GM18502 (cell line): Measurements from ENCODE around the gene SMYD1.

ENCODE experiments used
- ATAC-seq: cut with Tn5 transposase; IDR thresholded peaks from one replicate; pipeline ENCODE4 v1.9.1; 2021; ENCODE audit warnings: mild to moderate bottlenecking; ENCODE audit not compliant: unreplicated experiment, poor library complexity

The SMYD1 gene

GRCh38 chr2:88137833-88138232 is 70.2 kb downstream of the SMYD1 start:
- no peak for ATAC-seq

- no peak for ATAC-seq
Observed at GRCh38 chr2:88139203-88139702, 71.6 kb downstream of the SMYD1 start.

GRCh38 chr2:88139804-88140203 is 72.2 kb downstream of the SMYD1 start:
- no peak for ATAC-seq

DNA sequence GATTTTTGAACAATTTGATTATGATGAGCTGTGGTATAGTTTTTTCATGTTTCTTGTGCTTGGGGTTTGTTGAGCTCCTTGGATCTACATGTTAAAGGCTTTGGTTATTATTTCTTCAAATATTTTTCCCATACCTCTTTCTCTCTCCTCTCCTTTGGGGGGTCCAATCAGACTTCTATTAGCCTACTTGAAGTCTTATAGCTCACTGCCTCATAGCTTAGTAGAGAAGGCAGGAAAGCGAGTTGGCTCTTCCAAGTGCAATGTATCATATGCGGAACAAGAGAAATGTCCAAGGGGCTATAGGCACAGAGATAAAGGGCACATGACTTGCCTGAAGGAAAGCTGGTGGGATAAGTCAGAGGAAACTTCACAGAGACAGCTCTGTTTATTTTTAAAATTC is 74.3 kb downstream of the SMYD1 start:
- no peak for ATAC-seq

- no peak for ATAC-seq
Observed at GRCh38 chr2:88144271-88144670, 76.6 kb downstream of the SMYD1 start.

DNA sequence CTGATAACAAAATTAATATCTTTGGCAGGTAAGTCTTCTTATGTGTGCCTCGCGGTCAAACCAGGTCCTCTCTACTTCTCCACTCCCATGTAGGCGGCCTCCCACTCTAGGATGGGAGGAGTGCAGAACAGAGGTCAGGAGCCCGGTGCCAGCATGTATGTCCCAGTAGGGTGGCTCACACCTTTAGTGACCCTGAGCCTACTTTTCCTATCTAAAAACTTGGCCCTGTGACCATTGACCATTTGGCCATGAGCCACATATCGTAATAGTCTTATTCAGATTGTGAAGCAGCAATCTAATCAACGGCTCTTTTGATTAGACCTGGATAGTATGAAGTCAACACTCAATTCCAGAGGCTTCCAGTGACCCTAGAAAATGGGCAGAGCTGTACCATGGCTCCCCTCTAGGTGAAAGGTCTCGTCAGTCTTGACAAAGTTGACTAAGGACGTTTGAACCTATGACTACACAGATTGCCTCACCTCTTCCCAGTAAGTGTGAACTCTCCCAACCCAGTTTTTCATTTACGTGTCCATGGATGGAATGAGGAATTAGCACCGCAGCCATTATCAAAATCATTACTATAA is 77.4 kb downstream of the SMYD1 start:
- no peak for ATAC-seq

DNA sequence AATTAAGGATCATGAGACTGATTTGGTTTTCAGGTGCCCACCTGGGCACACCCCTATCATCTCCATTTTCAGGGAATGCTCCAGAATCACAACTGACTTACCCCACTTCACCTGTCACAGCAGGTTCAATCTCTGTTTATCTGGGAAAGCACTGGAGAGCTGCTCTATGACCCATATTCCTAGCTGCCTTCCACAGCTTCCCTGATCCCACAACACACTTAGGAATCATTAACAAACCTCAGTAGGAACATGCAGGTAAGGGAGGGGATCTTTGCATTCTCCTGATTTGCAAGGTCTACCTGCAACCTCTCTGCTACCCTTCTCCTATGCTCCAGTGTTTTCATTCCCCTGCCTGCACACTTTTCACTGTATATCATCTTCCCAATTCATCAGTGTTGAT is 79.0 kb downstream of the SMYD1 start:
- no peak for ATAC-seq

DNA sequence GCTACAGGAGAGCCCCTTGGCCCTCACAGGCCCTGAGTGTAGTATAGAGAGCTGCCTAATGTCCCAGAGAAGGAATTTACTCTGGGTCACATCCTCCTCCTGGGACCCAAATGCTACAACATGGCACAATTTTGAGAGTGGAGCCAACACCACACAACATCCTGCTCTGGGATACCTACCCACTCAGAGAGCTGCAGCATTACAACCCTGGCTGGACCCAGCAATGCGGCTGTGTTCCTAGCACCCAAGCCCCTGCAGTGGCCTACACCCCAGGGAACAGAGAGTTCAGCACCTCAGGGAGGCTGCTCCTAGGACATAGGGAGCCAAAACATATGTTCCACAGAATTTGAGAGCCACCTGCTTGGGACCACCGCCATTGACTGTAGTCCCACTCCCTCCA is 79.5 kb downstream of the SMYD1 start:
- ATAC-seq = no peak

GRCh38 chr2:88148929-88149438 is 81.4 kb downstream of the SMYD1 start:
- ATAC-seq = no peak

DNA sequence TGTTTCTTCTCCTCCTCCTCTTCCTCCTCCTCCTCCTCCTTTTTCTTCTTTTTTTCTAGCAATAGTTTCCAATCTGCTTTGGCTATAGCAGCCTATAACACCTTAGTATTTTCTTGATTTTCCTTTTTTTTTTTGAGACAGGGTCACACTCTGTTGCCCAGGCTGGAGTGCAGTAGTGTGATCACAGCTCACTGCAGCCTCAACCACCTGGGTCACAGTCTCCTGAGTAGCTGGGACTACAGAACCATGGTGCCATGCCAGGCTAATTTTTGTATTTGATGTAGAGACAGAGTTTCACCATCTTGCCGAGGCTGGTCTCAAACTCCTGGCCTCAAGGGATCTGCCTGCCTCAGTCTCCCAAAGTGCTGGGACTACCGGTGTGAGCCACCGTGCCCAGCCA is 91.9 kb downstream of the SMYD1 start:
- no peak for ATAC-seq

DNA sequence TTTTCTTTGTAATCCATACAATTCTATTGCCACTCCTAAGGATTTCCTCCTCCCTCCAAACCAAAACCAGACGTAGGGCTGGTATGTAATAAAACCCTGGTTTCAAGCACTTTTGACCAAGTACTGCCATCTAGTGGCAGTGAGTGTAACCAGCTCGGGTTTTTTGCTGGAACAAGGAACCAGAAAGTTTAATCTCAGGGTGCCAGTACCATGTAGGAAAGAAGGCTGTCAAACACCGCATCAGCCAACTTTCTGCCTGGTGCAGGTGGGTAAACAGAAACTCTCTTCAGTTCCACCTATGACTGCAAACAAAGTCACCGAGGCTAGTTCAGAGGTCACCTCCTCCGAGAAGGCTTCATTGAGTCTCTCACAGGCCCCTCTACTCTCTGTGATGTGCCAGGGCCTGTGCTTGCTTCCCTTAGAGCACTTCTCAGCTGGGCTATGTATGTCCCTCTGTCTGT is 92.4 kb downstream of the SMYD1 start:
- ATAC-seq = peak; percentile 74

DNA sequence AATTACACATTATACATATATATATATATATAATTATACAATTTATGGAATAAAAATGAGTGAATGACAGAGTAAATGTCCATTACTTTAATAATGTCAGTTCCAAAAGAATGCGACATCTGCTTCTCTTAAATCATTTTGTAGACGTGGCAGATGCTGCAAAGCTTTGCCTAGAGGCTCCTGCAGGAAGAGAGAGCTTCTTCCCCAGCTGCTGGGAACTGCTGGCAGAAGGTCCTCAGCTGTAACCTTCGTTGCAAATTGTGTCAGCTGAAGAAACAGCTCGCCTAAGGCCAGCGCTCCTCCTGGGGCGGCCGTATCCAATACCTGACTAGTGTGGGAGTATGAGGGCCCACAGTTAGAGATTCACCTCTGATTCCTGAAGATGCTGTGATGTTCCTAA is 92.9 kb downstream of the SMYD1 start:
- no peak for ATAC-seq

DNA sequence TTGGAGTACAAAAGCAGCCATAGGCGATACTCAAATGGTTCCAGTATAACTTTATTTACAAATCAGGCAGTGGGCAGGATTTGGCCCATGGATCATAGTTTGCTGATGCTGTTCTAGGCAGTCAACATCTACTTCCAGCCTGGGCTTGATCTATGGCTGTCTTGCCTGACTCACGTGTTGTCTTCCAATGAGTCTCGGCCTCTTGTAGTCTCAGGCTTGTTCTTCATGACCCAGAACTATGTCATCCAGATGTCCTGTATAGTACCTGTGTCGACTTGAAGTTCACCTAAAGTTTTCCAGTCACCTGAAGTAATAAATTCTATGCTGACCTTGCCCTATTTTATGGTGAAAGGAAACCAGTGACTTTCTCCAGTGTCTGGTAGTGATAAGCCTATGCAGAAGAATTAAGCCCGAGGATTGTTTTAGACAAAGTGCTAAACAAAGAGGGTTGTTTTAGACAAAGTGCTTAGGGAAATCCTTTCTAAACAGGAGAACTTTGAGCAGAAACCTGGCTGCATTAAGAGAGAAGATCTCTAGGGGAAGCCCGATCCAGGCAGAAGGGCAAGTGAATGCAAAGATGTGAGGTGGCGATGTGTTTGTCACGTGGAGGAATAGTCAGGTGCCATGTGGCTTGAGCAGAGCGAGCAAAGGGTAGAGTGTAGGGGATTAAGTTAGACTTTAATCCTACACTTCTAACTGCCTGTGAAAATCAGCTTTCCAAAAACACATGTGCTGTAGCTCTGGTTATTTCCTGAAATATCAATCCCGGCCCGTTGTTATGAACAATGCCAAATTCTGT is 94.0 kb downstream of the SMYD1 start:
- no peak for ATAC-seq
